ENCODE data around the gene ASCC1. TPM values are rescaled to one million over a fixed set of nuclear protein-coding genes. Genes with fewer than 3 reads are reported as not detected.

Gene ASCC1
- total and polyA plus RNA-seq, 7 experiments from 2014 or later = 19.4 to 33.1 (median 24.4) TPM

- Histone ChIP-seq H3K4me1 (ENCODE audit: control insufficient read depth in 2 of 2, insufficient read depth in 2 of 2, low read length in 2 of 2) (no peaks in the 10 kb centered on the region), H3K4me3 (ENCODE audit: low read length) (no peak overlapping the region), H3K27ac (ENCODE audit: low read depth, low read length) (no peak overlapping the region), H3K27me3 (ENCODE audit: control insufficient read depth in 2 of 2, insufficient read depth in 2 of 2, low read length in 2 of 2) (no peaks in the 10 kb centered on the region), H3K9me3 (ENCODE audit: control insufficient read depth in 2 of 3, low read length in 3 of 3) (no peaks in the 10 kb centered on the region), H3K36me3 (ENCODE audit: control insufficient read depth in 2 of 3, insufficient read depth in 3 of 3, low read length in 3 of 3) (peaks cover 0 to 8% (median 0%) of the 10 kb centered on the region in 3 experiments)
- ATAC-seq (no peak), DNase-seq (no peak)
- POLR2A ChIA-PET = interaction anchor here (0.7 kb wide), 1 partner anchor 9 kb away, joined by 3 read pairs; no protein-coding TSS in a partner anchor
- peak overlapping the region in 1 of 10 donors; percentile 47 for H3K4me3 Mint-ChIP-seq
- H3K9me3 Mint-ChIP-seq = peaks cover 0 to 9% (median 4%) of the 10 kb centered on the region in 11 donors
- peaks cover 2 to 16% (median 9%) of the 10 kb centered on the region in 7 donors for H3K4me1 Mint-ChIP-seq
- H3K36me3 Mint-ChIP-seq = peaks cover 0 to 44% (median 25%) of the 10 kb centered on the region in 5 donors
- CTCF ChIA-PET = interaction anchor here (0.6 to 0.9 kb wide), 3 partner anchors 73 to 138 kb away, joined by 3 read pairs; no protein-coding TSS in a partner anchor
- intact Hi-C loops (cut with micrococcal nuclease) = no loop called here
- peak overlapping the region in 5 of 9 donors; percentile 22 to 77 (median 71) for H3K27ac Mint-ChIP-seq
- no peaks in the 10 kb centered on the region for H3K27me3 Mint-ChIP-seq
Measured at GRCh38 chr10:72186982-72187330, 29.1 kb downstream of the ASCC1 start.

DNA sequence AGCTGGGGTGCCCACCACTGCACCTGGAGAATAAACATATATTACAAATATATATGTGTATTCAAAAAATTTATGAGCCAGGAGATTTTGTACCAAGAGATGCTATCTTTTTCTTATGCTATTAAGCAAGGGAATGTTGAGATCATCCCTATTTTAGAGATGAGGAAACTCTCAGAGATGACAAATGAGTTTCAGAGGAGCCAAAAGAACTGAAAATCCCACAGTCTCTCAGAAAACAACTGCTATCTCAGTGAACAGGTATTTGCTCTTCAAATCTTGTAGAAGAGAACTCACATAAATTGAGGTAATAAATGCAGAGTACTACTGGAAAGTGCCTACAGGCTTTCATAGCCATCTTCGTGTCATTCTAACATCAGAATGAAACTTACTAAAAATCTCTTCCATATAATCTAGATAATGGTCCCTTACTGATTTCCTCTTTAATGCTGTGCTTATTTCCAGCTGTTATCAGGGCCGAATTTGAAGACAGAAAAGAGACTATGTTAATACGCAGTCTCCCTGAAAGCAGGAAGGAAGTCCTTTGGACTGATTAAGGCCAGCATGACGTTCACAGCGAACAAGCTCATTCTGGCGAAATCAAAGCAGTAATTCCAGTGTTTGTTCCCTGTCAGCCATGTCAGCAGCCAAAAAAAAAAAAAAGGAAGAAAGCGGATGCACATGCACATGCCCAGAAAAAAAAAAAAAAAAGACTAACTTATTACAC, 29.7 kb downstream of the ASCC1 start:
- Mint-ChIP-seq H3K36me3 (peaks cover 0 to 44% (median 28%) of the 10 kb centered on the region in 5 donors), H3K4me3 (peak overlapping the region in 8 of 10 donors; percentile 11 to 61 (median 44))
- intact Hi-C loops (cut with micrococcal nuclease) = no loop called here

DNA sequence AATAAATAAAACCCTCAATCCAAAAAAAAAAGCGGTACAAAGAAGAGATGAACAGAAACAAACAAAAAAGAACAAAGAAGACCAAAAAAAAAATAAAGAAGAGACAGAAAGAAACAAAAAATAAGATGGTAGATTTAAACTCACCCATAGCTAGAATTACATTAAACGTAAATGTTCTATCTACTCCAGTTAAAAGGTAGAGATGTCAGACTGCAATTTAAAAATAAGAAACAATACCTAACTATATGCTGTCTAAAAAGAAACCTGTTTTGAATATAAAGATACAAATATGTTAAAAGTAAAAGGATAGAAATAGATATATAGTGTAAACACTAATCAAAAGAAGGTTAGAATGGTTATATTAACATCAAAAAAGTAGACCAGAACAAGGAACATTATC, 31.9 kb downstream of the ASCC1 start:
- Mint-ChIP-seq H3K36me3 (peaks cover 0 to 41% (median 26%) of the 10 kb centered on the region in 5 donors), H3K27ac (no peak overlapping the region), H3K4me3 (no peak overlapping the region), H3K4me1 (peaks cover 2 to 16% (median 9%) of the 10 kb centered on the region in 7 donors), H3K9me3 (peaks cover 0 to 9% (median 4%) of the 10 kb centered on the region in 11 donors), H3K27me3 (no peaks in the 10 kb centered on the region)
- Histone ChIP-seq H3K27ac (ENCODE audit: low read depth, low read length) (no peak overlapping the region), H3K4me3 (ENCODE audit: low read length) (no peak overlapping the region), H3K4me1 (ENCODE audit: control insufficient read depth in 2 of 2, insufficient read depth in 2 of 2, low read length in 2 of 2) (no peaks in the 10 kb centered on the region), H3K9me3 (ENCODE audit: control insufficient read depth in 2 of 3, low read length in 3 of 3) (no peaks in the 10 kb centered on the region), H3K36me3 (ENCODE audit: control insufficient read depth in 2 of 3, insufficient read depth in 3 of 3, low read length in 3 of 3) (peaks cover 0 to 3% (median 0%) of the 10 kb centered on the region in 3 experiments), H3K27me3 (ENCODE audit: control insufficient read depth in 2 of 2, insufficient read depth in 2 of 2, low read length in 2 of 2) (no peaks in the 10 kb centered on the region)
- DNase-seq (no peak), ATAC-seq (no peak)
- POLR2A ChIA-PET = interaction anchor here (0.7 kb wide), 1 partner anchor 122 kb away, joined by 3 read pairs; no protein-coding TSS in a partner anchor
- CTCF ChIA-PET = no interaction called here
- intact Hi-C loops (cut with micrococcal nuclease) = no loop called here

More for the DNA sequence above, 29.7 kb downstream of the ASCC1 start:
- no peaks in the 10 kb centered on the region for H3K27me3 Mint-ChIP-seq
- H3K9me3 ChIP-seq (ENCODE audit: control insufficient read depth in 2 of 3, low read length in 3 of 3) = no peaks in the 10 kb centered on the region
- H3K27me3 ChIP-seq (ENCODE audit: control insufficient read depth in 2 of 2, insufficient read depth in 2 of 2, low read length in 2 of 2) = no peaks in the 10 kb centered on the region
- ChIA-PET CTCF (interaction anchor here (0.6 to 0.9 kb wide), 4 partner anchors 73 to 1172 kb away, joined by 3 read pairs; no protein-coding TSS in a partner anchor), POLR2A (interaction anchor here (0.7 kb wide), 1 partner anchor 8 kb away, joined by 3 read pairs; no protein-coding TSS in a partner anchor)
- H3K36me3 ChIP-seq (ENCODE audit: control insufficient read depth in 2 of 3, insufficient read depth in 3 of 3, low read length in 3 of 3) = peaks cover 0 to 8% (median 0%) of the 10 kb centered on the region in 3 experiments
- peaks cover 2 to 16% (median 9%) of the 10 kb centered on the region in 7 donors for H3K4me1 Mint-ChIP-seq
- ATAC-seq (peak; percentile 34), DNase-seq (no peak)
- no peak overlapping the region for H3K27ac ChIP-seq (ENCODE audit: low read depth, low read length)
- peaks cover 0 to 9% (median 4%) of the 10 kb centered on the region in 11 donors for H3K9me3 Mint-ChIP-seq
- no peak overlapping the region for H3K4me3 ChIP-seq (ENCODE audit: low read length)
- no peaks in the 10 kb centered on the region for H3K4me1 ChIP-seq (ENCODE audit: control insufficient read depth in 2 of 2, insufficient read depth in 2 of 2, low read length in 2 of 2)
- peak overlapping the region in 6 of 9 donors; percentile 10 to 77 (median 61) for H3K27ac Mint-ChIP-seq

GRCh38 chr10:72177454-72177853, 38.6 kb downstream of the ASCC1 start:
- intact Hi-C loops (cut with micrococcal nuclease) = no loop called here
- no peak for DNase-seq
- Mint-ChIP-seq H3K9me3 (no peaks in the 10 kb centered on the region), H3K27me3 (no peaks in the 10 kb centered on the region), H3K27ac (no peak overlapping the region), H3K4me1 (peaks cover 0 to 10% (median 3%) of the 10 kb centered on the region in 7 donors), H3K4me3 (no peak overlapping the region), H3K36me3 (peaks cover 8 to 28% (median 24%) of the 10 kb centered on the region in 5 donors)
- Histone ChIP-seq H3K36me3 (ENCODE audit: control insufficient read depth in 2 of 3, insufficient read depth in 3 of 3, low read length in 3 of 3) (peaks cover 0 to 13% (median 0%) of the 10 kb centered on the region in 3 experiments), H3K27me3 (ENCODE audit: control insufficient read depth in 2 of 2, insufficient read depth in 2 of 2, low read length in 2 of 2) (no peaks in the 10 kb centered on the region), H3K4me3 (ENCODE audit: low read length) (no peak overlapping the region), H3K9me3 (ENCODE audit: control insufficient read depth in 2 of 3, low read length in 3 of 3) (no peaks in the 10 kb centered on the region), H3K4me1 (ENCODE audit: control insufficient read depth in 2 of 2, insufficient read depth in 2 of 2, low read length in 2 of 2) (no peaks in the 10 kb centered on the region), H3K27ac (ENCODE audit: low read depth, low read length) (no peak overlapping the region)
- CTCF ChIA-PET = interaction anchor here (0.6 to 0.8 kb wide), 2 partner anchors 111 to 128 kb away, joined by 3 to 5 read pairs; no protein-coding TSS in a partner anchor
- no peak for ATAC-seq
- POLR2A ChIA-PET = interaction anchor here (0.9 to 1.2 kb wide), 2 partner anchors 9 to 10 kb away, joined by 3 read pairs; no protein-coding TSS in a partner anchor

GRCh38 chr10:72176701-72177100, 39.4 kb downstream of the ASCC1 start:
- Histone ChIP-seq H3K4me1 (ENCODE audit: control insufficient read depth in 2 of 2, insufficient read depth in 2 of 2, low read length in 2 of 2) (no peaks in the 10 kb centered on the region), H3K27me3 (ENCODE audit: control insufficient read depth in 2 of 2, insufficient read depth in 2 of 2, low read length in 2 of 2) (no peaks in the 10 kb centered on the region), H3K9me3 (ENCODE audit: control insufficient read depth in 2 of 3, low read length in 3 of 3) (no peaks in the 10 kb centered on the region), H3K27ac (ENCODE audit: low read depth, low read length) (no peak overlapping the region), H3K4me3 (ENCODE audit: low read length) (no peak overlapping the region), H3K36me3 (ENCODE audit: control insufficient read depth in 2 of 3, insufficient read depth in 3 of 3, low read length in 3 of 3) (peaks cover 0 to 13% (median 0%) of the 10 kb centered on the region in 3 experiments)
- no peaks in the 10 kb centered on the region for H3K27me3 Mint-ChIP-seq
- H3K4me1 Mint-ChIP-seq = peaks cover 3 to 11% (median 6%) of the 10 kb centered on the region in 7 donors
- no peak for ATAC-seq
- H3K4me3 Mint-ChIP-seq = no peak overlapping the region
- CTCF ChIA-PET = interaction anchor here (0.6 to 0.8 kb wide), 2 partner anchors 20 to 128 kb away, joined by 3 to 4 read pairs; no protein-coding TSS in a partner anchor
- intact Hi-C loops (cut with micrococcal nuclease) = no loop called here
- DNase-seq = no peak
- H3K9me3 Mint-ChIP-seq = no peaks in the 10 kb centered on the region
- H3K27ac Mint-ChIP-seq = no peak overlapping the region
- POLR2A ChIA-PET = interaction anchor here (1.2 kb wide), 1 partner anchor 9 kb away, joined by 3 read pairs; no protein-coding TSS in a partner anchor
- peaks cover 8 to 20% (median 19%) of the 10 kb centered on the region in 5 donors for H3K36me3 Mint-ChIP-seq

- Histone ChIP-seq H3K27ac (ENCODE audit: low read depth, low read length) (no peak overlapping the region), H3K27me3 (ENCODE audit: control insufficient read depth in 2 of 2, insufficient read depth in 2 of 2, low read length in 2 of 2) (no peaks in the 10 kb centered on the region), H3K36me3 (ENCODE audit: control insufficient read depth in 2 of 3, insufficient read depth in 3 of 3, low read length in 3 of 3) (peaks cover 0 to 13% (median 0%) of the 10 kb centered on the region in 3 experiments), H3K4me1 (ENCODE audit: control insufficient read depth in 2 of 2, insufficient read depth in 2 of 2, low read length in 2 of 2) (peaks cover 0 to 5% of the 10 kb centered on the region in 2 donors), H3K4me3 (ENCODE audit: low read length) (no peak overlapping the region), H3K9me3 (ENCODE audit: control insufficient read depth in 2 of 3, low read length in 3 of 3) (no peaks in the 10 kb centered on the region)
- POLR2A ChIA-PET = no interaction called here
- H3K36me3 Mint-ChIP-seq = peaks cover 8 to 27% (median 19%) of the 10 kb centered on the region in 5 donors
- H3K4me1 Mint-ChIP-seq = peaks cover 9 to 20% (median 14%) of the 10 kb centered on the region in 7 donors
- H3K4me3 Mint-ChIP-seq = no peak overlapping the region
- H3K27me3 Mint-ChIP-seq = no peaks in the 10 kb centered on the region
- CTCF ChIA-PET = interaction anchor here (0.8 kb wide), 1 partner anchor 129 kb away, joined by 3 read pairs; no protein-coding TSS in a partner anchor
- no peak for DNase-seq
- intact Hi-C loops (cut with micrococcal nuclease) = no loop called here
- no peaks in the 10 kb centered on the region for H3K9me3 Mint-ChIP-seq
- no peak overlapping the region for H3K27ac Mint-ChIP-seq
- no peak for ATAC-seq
Measured at GRCh38 chr10:72175149-72175548, 40.9 kb downstream of the ASCC1 start.

All from naive thymus-derived CD4-positive, alpha-beta T cell (primary cell).